IPS-18c (cell line): ENCODE data around the gene CDT1.

Experiments used
- H3K4me3 ChIP-seq: 2 replicates; pipeline ENCODE4 v1.7.0; 2013; ENCODE audit warnings: low read depth, mild to moderate bottlenecking, low read length, moderate library complexity; ENCODE audit not compliant: insufficient read depth
- H3K9me3 ChIP-seq: one replicate; pipeline ENCODE4 v1.6.1; 2013; ENCODE audit warnings: mild to moderate bottlenecking, low read length, moderate library complexity; ENCODE audit not compliant: control insufficient read depth, insufficient read depth

CDT1 gene

DNA sequence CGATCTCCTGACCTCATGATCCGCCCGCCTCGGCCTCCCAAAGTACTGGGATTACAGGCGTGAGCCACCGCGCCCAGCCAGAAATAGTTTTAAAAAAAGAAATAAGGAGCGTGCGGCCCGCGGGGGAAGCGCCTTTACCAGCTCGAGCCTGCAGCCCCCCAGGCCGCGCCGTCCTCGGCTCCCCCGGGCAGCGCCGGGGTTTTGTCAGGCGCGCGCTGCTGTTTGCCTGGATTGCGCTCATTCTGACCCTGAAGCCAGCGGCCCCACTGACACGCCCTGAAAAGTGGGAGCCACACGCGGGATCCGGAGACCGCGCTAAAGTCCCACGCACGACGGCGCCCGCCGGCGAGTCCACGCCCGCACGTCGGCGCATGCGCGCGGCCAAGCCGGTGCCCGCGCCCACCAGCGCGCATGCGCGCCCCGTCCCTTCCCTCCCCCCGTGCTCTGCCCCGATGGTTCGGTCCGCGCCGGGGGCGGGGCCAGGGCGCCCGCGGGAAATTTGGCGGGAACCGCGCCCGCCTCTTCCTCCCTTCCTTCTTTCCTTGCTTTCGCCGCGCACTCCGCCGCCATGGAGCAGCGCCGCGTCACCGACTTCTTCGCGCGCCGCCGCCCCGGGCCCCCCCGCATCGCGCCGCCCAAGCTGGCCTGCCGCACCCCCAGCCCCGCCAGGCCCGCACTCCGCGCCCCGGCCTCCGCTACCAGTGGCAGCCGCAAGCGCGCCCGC lies at the start of gene CDT1:
Gene CDT1, plus strand, starts transcription at position 526 of the 724 bp plus-strand sequence. Its CDS starts 43 bp downstream, at position 569.
- peak within 1 kb of the TSS; percentile 81 for H3K4me3 ChIP-seq

DNA sequence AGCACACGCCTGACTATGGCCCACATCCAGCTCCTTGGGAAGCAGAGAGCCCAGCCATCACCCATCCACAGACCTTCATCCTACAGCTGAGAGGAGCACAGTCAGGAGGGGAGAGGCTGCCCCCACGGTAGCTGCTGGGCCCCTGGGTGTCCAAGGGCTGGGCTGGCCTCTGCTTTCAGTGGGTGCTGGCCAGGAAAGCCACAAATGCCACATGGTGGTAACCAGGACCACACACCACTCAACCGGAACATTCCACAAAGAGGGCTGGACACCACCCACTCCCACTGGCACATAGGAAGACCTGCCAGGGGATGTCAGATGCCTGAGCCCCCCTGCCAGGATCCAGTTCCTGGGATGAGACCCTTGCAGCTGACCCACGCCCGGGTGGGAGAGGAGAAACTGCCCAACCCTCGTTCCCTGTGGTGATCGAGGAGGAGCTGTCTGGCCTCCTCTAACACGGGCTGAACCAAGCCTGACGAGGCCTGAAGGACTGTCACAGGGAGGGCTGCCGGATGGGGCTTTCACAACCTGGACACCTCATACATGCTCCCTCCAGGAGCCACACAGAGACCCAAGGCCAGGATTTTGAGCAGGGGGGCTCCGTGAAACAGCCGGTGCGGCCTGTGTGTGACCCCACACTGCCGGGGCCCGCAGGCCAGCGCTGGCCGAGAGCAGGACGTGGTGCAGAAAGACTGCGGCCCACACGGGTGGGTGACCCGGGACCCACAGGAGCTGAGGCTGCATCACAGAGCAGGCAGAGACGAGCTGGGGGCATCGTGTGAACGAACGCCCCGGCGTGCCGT lies 49.3 kb upstream of the CDT1 start:
- H3K4me3 ChIP-seq = no peak overlapping the region
- peaks cover 2% of the 10 kb centered on the region for H3K9me3 ChIP-seq

More for the DNA sequence above, at the start of gene CDT1:
- H3K9me3 ChIP-seq = no peaks in the 10 kb centered on the region

DNA sequence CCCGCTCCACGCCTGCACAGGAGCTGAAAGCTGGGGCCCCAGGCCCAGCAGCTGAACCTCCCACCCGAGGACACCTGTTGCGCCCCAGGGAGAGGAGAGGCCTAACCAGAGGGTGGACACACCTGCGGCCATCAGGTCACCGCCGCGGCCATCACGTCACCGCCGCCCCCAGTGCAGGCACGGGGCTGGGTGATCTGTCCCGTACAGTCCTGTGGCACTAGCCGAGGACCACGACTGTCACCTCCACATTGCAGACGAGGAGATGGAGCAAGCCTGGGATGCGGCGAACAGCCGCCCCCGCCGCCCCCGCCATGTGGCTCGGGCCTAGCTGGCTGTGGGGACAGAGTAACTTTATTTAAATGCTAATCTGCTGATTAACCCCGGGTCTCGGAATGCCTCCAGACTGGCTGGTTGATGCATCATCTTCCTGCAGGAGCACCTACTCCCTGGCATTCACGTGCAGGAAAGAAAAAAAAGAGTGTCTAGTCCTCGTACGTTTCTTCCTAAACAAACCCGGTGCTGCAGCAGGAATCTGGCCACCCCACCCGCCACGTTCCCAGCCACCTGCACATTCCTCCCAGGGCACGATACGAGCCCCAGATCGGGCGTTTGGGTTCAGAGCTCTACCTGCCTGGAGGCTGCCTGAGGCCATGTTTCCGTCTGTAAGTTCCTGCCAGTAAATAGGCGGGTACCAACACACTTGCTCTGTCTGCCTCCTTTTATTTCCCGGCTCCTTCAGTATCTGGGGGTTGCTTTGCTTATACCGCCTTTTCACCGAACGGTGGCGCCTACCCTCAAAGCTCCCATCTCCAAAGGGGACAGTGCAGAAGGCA lies 48.5 kb upstream of the CDT1 start:
- Histone ChIP-seq H3K9me3 (peaks cover 2% of the 10 kb centered on the region), H3K4me3 (no peak overlapping the region)

DNA sequence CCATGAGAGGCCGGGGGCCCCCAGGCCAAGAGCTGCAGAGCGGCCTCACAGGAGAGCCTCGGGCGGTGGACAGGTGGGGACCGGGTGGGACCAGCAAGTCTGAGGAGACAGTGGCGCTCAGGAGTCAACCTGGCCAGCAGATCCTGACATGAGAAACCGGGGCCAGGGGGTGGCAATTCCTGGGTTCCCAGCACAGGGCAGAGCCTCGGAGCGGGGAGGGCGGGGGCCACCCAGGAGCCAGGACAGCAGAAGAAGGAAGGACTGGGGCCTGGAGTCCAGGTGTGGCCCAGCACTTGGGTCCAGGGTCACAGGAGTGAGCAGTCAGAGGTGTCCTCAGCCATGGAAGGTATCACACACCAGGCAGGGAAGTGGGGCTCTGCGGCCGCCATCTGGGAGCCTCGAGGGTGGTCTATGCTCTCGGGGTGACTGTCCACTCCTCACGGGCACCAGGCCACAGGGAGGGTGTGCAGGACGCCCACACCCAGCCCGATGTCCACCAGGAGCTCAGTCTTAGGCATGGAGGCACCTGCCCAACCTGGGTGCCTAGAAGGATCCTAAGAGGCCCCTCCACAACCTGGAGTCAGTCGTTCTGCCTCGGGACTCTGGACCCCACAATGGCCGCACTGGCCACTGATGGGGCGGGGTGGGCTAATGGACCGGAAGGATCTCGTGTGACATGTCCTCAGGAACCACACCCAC lies 47.7 kb upstream of the CDT1 start:
- Histone ChIP-seq H3K9me3 (peaks cover 2% of the 10 kb centered on the region), H3K4me3 (no peak overlapping the region)

DNA sequence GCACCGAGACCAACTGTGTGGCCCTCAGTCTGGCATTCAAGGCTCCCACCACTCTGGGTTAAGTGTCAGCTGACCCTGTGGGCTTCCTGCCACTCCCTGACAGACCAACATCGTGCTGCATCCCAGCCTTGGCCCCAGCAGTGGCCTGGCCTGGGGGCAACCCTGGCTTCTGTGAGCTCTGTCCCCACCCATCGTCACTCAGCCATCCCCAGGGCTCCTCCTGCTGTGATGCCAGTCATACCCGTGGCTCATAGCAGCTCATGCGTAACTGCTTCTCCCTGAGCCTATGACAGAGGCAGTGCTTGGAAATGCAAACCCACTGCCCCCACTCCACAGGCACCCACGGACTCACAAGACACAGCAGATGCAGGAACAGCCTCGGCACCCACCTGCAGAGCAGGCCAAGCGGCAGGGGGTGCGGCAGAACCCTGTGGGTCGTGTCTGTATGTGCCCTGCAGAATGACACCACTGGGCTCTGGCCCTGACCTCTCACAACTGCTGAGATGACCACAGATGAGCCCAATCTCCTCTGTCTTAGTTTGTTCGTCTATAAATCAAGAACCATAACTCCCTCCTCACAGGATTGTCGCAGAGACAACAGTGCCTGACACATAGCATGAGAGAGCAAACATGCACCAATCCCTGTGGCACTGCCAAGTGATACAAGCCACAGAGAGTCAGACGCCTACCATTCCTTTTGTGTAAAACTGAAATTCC lies 45.2 kb upstream of the CDT1 start:
- Histone ChIP-seq H3K9me3 (peaks cover 2% of the 10 kb centered on the region), H3K4me3 (no peak overlapping the region)

DNA sequence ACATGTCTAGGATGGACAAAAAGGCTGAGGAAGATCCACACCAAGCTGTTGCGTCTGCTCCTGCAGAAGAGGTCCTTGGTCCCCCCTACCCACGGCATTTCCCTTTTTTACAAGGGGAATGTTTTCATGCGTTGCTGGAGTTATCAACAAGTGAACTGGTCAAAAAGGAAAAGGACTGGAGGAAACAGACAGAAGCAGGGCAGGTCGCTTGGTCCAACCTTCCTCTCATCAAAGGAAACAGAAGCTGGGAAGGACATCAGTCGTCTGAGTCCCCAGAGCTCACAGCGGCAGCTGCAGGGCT lies 44.7 kb upstream of the CDT1 start:
- Histone ChIP-seq H3K4me3 (no peak overlapping the region), H3K9me3 (peaks cover 2% of the 10 kb centered on the region)

DNA sequence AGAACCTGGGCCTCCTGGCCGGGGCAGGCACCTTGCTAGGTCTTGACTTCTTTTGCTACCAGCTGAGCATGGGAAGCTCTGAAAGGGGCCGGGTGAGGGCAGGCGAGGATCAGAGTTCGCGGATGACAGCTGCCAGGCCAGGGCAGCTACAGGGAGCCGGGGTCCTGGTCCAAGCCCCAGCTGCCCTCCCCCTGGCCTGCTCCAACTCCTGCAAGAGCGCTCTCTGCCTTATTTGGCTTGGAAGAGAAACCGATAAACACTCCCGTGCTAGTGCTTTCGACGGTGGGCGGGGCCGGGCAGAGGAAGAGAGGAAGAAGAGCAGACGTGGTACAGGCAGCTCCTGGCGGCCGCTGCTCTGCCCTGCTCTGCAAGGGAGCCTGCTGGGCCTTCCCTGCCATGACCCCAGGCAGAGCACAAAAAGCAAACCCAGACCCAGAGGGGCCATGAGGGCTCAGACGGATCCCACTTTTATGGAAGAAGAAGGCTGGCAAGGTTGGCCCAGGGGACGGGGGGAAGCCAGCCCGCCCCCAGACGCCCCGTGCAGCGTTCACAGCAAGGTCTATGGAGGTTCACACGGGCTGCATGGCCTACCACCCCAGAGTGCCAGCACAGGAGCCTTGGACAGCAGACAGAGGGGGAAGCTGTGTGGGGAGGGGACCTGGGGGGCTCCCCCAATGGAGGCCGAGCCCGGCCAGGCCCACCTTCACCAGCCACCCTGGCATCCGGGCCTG lies 44.2 kb upstream of the CDT1 start:
- H3K4me3 ChIP-seq = no peak overlapping the region
- peaks cover 2% of the 10 kb centered on the region for H3K9me3 ChIP-seq

DNA sequence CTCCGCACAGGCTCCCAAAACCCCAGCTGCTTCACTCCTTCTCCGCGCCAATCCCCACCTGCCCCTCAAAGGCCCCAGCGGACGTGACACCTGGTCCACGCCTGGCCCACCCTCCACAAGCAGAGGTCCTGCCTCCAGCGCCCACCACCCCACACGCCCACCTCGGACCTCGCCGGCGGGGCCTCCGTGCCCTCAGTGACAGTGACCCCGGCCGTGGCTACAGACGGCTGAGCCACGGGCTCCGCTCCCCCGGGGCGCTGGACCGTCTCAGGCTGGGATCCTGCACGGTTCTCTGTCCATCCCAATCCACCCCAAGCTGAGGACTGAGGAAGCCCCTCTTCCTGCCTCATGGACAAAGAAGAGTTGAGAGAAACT lies 43.6 kb upstream of the CDT1 start:
- Histone ChIP-seq H3K9me3 (no peaks in the 10 kb centered on the region), H3K4me3 (no peak overlapping the region)

DNA sequence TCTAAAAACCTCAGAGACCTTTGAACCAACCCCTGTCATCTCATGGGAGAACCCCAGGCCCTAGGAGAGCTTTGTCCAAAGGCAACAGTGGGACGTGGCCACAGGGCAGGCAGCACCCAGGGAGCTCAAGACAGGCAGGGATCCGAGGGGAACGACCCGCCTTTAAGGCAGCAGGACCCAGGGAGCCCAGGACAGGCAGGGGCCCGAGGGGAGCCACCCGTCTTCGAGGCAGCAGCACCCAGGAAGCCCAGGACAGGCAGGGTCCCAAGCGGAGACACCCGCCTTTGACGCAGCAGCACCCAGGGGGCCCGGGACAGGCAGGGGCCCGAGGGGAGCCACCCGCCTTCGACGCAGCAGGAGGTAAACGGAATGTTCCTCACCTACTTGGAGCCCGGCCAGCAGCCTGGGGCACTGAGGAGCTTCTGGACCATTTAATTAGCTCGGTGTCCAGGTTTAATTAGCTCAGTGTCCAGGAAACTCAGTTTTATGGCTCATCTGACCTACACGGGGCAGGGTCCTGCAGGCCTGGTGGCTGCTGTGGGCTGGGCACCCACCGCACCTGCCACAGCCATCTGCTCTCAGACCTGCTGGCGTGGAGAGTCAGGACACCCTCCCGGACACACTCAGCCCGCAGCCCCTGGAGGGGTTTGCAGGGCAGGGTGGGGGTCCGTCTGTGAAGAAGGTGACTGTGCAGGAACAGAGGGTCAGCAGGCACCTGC lies 43.0 kb upstream of the CDT1 start:
- Histone ChIP-seq H3K4me3 (no peak overlapping the region), H3K9me3 (no peaks in the 10 kb centered on the region)

DNA sequence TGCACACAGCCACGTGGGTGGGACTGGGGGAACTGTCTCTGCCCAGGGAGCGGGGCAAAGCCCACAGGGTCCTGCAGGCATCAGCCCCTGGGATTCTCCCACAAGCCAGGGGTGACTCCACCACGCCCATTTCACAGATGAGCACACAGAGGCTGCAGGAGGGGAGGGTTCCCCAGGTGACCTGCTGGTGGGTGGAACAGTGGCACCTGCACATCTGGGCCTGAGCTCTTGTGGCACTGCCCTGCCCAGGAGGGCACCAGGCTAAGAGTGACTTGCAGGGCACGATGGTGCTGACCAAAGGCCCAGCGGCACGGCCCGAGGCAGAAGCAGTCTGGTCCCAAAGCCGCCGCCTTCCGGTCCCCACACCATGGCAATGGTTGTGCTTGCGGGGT lies 42.5 kb upstream of the CDT1 start:
- no peak overlapping the region for H3K4me3 ChIP-seq

DNA sequence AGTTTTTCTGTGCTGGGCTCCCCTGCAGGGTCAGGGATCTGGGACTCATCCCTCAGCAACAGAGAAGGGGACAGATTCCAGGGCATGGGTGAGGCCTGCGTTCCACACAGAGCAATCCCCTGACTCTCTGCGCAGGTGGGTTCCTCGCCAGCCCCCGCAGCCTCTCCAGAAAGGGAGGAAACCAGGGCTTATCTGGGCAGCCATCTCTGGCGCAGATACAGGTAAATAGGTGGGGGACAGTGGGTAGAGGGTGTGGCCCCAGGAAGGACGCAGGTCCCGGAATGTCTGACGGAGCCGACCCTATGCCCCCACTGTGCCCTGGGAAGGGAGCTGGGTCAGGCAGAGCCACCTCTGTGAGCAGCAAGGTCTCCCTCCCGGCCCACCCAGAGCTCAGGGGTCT lies 41.8 kb upstream of the CDT1 start:
- Histone ChIP-seq H3K9me3 (no peaks in the 10 kb centered on the region), H3K4me3 (no peak overlapping the region)

More for the DNA sequence above, 42.5 kb upstream of the CDT1 start:
- H3K9me3 ChIP-seq = no peaks in the 10 kb centered on the region

DNA sequence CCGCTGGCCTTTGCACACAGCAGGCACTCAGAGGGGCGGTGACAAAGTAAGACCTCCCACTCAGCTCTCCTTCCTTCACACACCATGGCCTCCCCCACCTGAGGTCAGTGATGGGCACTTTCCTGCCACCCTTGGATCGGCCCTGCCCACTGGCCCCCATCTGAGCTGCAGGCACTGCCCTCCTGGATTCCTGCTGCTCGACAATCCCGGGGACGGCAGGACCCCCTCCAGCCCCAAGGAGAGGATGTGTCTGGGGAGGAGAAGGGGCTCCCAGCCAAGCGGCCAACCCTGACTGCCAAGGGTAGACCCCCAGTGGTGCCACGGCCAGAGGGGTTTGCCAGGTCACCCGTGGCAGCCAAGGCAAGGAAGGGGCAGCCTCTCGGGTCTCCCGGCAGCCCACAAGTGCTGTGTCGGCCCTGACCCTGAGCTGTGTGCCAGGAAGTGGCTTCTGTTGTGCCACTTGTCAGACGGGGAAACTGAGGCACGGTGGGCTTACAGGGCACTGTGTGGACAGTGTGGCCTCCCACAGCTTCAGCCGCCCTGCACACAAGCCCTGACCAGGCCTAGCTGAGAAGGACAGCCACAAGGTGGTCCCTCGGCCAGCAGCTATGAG lies 41.2 kb upstream of the CDT1 start:
- Histone ChIP-seq H3K4me3 (no peak overlapping the region), H3K9me3 (no peaks in the 10 kb centered on the region)

DNA sequence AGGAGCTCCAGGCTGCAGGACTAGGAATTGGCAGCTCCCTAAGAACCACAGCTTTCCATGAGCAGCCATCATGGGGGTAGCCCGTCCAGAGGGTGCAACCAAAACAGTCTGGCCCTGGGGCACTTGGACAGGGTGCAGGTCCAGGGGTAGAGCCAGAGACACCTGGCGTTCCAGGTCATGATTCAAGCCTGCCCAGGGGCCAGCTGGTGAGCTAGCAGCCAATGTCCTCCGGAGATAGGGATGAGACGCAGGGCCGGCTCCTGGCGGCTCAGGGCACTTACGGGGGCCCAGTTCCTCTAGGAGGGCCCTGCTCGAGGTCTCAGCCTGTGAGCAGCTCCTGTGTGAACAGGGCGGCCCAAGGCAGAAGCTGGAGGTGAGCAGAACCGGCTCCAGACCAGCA lies 40.6 kb upstream of the CDT1 start:
- Histone ChIP-seq H3K4me3 (no peak overlapping the region; the same call in 1 of the 2 replicates), H3K9me3 (no peaks in the 10 kb centered on the region)

DNA sequence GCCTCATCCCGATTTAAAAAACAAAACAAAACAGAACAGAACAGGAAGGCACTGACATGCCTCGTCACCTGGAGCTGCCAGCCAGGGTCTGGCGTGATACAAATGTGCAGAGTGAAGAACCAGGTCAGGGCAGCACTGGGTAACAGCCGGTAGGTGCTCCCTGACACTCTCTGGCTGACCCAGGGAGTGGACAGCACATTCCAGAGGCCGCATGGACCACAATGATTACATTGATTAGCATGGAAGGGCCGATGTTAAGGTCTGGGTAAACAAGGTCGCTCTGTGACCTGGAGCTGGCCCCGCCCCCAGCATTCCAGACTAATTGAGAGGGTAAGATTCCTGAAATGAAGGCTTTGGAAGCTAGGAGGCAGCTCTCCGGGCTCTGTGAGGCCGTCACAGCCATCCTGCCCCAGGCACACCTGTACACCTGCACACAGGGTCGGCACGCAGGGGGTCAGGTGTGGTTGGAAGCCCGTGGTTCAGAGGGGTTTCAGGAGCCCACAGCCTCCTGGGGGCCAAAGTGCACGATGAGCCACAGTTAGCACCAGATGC lies 40.0 kb upstream of the CDT1 start:
- H3K4me3 ChIP-seq = no peak overlapping the region

DNA sequence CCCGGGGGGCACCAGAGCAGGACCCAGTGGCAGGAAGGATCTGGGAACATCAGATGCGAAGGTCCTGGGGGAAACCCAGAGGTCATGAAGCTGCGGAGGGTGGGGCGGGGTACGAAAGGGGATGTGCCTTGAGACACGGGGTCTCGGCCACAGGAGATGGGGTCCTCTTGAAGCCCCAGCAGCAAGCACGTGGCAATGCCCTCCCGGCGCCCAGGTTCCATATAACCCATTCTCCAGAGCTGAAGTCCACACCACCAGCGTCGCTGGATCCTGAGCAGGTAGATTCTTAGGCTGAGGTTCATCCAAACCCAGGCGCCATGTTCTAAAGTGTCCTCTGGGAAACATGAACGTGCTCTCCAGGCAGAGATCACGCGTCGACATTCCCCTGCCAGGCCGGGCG lies 39.5 kb upstream of the CDT1 start:
- Histone ChIP-seq H3K4me3 (no peak overlapping the region), H3K9me3 (no peaks in the 10 kb centered on the region)

More for the DNA sequence above, 40.0 kb upstream of the CDT1 start:
- no peaks in the 10 kb centered on the region for H3K9me3 ChIP-seq
